Measurements from ENCODE around the gene DCLK1.

GRCh38 chr13:36148446-36148845, 17.3 kb upstream of the DCLK1 start:
- TF ChIP-seq, protein P1, sequence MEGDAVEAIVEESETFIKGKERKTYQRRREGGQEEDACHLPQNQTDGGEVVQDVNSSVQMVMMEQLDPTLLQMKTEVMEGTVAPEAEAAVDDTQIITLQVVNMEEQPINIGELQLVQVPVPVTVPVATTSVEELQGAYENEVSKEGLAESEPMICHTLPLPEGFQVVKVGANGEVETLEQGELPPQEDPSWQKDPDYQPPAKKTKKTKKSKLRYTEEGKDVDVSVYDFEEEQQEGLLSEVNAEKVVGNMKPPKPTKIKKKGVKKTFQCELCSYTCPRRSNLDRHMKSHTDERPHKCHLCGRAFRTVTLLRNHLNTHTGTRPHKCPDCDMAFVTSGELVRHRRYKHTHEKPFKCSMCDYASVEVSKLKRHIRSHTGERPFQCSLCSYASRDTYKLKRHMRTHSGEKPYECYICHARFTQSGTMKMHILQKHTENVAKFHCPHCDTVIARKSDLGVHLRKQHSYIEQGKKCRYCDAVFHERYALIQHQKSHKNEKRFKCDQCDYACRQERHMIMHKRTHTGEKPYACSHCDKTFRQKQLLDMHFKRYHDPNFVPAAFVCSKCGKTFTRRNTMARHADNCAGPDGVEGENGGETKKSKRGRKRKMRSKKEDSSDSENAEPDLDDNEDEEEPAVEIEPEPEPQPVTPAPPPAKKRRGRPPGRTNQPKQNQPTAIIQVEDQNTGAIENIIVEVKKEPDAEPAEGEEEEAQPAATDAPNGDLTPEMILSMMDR (conservative IDR thresholded peaks at IDR 0.05), result no peak
- no peak for TF ChIP-seq EZH2 (IDR thresholded peaks at IDR 0.05; ENCODE audit: low read depth)
